C1 segment of cervical spinal cord (tissue), 14 donors: Measurements from ENCODE around the gene PSMG2.
A peak's percentile ranks its signal among the peaks of the same experiment; 100 is the strongest.

Source experiments
- DNase-seq, 14 donors: peaks; one replicate each; lab custom pipeline; 2025; lab: John Stamatoyannopoulos, UW

PSMG2 gene, protein sequence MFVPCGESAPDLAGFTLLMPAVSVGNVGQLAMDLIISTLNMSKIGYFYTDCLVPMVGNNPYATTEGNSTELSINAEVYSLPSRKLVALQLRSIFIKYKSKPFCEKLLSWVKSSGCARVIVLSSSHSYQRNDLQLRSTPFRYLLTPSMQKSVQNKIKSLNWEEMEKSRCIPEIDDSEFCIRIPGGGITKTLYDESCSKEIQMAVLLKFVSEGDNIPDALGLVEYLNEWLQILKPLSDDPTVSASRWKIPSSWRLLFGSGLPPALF

DNA sequence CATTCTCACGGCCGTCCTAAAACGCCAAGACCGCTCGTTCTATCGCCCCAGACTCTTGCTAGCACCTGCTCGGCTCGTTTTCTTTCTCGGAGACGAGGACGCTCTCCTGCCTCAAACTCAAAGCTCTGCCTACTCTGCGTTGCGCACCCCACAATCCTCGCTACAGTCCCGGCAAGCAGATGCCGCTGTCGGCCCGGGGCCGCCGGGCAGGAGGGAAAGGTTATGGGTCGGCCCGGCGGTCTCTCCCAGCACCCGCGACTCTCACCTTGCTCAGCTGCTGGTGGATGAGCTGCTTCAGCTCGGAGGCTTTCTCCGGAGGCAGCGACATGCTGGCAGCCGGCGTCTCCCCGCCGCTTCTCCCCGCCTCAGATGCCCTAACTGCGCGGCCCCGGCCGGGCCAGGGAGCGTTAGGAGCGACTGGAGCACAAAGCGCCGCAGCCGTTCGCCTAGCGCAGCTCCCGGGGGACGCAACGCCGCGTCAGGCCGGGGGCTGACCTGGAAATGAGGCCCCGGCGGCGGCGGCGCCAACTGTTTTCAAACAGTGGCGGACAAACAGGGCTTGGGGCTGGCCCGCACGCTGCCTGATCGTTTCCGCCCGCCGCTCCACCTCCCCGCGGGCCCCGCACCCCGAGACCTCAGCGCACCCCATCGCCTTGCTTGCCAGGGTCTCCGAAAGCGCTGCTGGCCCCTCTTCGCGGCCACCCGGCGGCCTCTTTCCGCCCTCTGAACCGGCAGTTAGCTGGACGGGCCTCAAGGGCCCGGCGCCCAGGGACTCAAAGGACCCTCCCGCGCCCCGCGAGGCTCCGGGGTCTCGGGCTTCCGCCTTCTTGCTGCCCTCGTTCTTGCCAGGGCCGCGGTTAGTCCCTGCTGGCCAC, at the start of gene PSMG2, which contains the start of gene CEP76:
TSS of gene PSMG2 (plus strand) at position 822 of the 875 bp plus-strand sequence. CDS start 66 bp downstream, outside the sequence.
TSS of gene CEP76 (minus strand) at position 503 of the 875 bp plus-strand sequence. CDS start at position 328, 175 bp downstream.
- DNase-seq = peak; percentile 13 to 97 (median 88)

- no peak for DNase-seq
Measured at GRCh38 chr18:12654971-12655370, 47.9 kb upstream of the PSMG2 start.

- DNase-seq = no peak
Measured at GRCh38 chr18:12656605-12656937, 46.3 kb upstream of the PSMG2 start.

DNA sequence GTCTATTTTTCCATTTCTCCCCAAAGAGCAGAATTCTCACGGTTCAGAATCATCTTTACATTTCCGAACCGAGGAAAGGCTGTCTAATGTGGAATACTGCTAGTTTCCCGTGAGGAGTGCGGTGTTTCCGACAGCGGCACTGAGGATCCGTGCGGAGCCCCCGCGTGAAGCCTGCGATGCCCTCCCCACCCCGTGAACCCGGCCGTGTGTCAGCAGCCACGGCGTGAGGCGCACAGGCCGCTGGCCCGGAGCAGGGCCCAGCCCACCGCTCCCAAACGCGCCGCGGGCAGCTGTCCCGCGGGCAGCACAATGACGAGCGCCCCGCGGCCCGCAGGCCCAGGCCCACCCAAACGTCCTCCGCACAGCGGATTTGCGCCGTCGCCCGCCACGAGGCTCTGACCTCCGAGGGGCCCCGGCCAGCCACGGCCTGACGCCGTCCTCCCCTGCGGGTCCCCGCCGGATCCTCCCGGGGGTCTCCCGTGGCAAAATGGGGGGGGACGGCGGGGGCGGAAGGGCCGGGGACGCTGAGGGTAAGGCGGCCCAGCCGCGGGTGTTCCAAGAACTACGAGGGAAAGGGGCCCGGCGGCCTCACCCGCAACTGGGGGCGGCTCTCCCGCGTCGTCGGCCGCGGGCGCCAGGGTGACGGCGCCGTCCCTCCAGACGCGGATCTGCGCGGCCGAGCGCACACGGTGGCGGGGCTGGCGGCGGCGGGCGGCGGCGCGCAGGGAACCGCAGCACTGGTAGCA, 45.7 kb upstream of the PSMG2 start:
- DNase-seq = peak in 9 of 14 donors; percentile 18 to 72 (median 40)

GRCh38 chr18:12657684-12658425, 45.0 kb upstream of the PSMG2 start, which contains the start of gene SPIRE1:
SPIRE1 (minus strand) TSS chr18:12658107; CDS start chr18:12657866, 241 bp downstream.
- peak in 13 of 14 donors; percentile 37 to 82 (median 69) for DNase-seq

- peak in 12 of 14 donors; percentile 29 to 77 (median 53) for DNase-seq
Measured at GRCh38 chr18:12658426-12659138, 44.3 kb upstream of the PSMG2 start.

- peak in 4 of 14 donors; percentile 1 to 29 (median 14) for DNase-seq
Measured at GRCh38 chr18:12659904-12660605, 42.8 kb upstream of the PSMG2 start.

- DNase-seq = no peak
Measured at GRCh38 chr18:12668041-12668440, 34.8 kb upstream of the PSMG2 start.

DNA sequence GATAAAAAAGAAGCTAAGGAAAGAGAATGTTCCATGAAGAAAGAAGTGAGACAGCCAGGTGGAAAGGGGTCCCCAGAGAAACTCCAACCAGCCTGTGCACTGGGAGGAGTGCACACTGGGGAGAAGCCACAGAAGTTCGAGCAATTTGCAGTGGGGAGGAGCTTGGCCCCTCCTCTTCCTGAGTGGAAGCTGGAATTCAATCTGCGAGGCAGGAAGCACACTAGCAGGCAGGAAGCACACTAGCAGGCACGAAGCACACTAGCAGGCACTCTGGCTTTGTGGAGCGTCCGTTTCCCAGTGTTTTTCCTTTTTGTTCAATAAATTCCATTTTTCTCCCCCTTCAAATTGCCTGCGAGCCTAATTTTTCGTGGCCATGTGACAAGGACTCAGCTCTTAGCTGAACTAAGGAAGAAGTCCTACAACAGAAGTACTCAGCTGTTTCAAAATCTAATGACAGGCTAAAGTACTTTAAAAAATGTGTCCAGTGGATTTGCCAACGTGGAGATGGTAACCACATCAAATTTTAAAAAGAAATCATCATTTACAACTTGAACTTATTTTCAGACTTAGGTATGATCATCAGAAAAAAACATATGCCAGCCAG, 23.6 kb upstream of the PSMG2 start:
- peak in 3 of 14 donors; percentile 3 to 35 (median 9) for DNase-seq

GRCh38 chr18:12686100-12686499, 16.7 kb upstream of the PSMG2 start:
- no peak for DNase-seq

DNA sequence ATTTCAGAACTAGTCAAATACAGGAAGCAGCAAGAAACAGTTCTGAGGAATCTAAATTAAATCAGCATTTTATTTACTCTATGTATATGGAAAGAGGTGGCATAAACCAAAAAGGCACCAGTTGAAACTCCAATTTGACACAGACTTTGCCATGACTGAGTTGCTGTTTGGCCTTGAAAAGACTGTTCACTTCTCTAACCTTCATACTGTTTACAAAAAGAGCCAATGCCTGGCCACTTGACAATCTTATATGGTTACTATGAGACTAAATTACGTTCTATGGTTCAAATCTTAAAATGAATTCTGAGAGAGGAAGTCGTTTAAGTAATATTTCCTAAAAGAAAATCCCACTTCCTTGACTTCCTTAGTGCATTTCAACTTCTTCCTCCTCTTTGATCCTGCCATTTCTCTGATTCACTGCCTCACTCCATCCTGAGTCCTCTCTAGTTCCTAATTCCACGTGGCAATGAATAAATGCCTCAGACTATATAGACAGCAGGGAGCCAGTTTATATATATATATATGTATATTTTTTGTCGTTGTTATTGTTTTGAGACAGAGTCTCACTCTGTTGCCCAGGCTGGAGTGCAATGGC, 13.5 kb upstream of the PSMG2 start:
- DNase-seq = no peak

DNA sequence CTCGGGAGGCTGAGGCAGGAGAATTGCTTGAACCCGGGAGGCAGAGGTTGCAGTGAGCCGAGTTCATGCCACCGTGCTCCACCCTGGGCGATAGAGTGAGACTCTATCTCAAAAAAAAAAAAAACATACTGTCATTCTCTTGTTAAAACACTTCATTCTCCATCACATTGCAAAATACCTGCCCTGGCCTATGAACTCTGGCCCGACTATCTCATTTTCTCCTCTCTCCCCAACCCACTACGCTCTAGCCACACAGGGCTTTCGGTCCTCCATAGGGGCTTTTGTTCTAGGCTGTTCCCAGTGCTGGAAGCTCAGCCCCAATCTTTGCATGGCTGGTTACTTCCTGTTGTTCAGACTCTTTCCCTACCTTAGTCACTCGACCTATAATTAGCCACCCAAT, 10.6 kb upstream of the PSMG2 start:
- no peak for DNase-seq

- DNase-seq = no peak
Measured at GRCh38 chr18:12694032-12694431, 8.8 kb upstream of the PSMG2 start.

GRCh38 chr18:12699747-12700146, 3.1 kb upstream of the PSMG2 start:
- DNase-seq = no peak

GRCh38 chr18:12701161-12701560, 1.7 kb upstream of the PSMG2 start:
- no peak for DNase-seq

DNA sequence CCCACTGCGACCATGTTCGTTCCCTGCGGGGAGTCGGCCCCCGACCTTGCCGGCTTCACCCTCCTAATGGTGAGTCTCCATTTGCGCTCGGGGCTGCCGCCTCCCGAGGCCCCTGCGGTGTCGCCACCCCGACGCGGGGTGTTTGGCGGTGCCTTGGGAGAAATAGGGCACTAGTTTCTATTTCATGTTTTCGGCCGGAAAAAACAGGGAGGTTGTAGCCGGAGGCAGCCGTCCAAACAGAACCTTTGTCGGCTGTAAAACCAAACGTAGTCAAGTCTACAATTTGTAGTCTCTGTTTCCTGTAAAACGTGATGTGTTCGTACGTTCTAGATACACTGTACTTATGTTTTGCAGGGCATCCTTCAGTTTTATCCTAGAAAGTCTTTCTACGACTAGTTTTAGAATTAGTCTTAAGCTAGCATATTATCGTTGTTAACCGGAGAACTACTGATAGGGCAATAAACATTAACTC, 290 bp downstream of the PSMG2 start:
- peak in 1 of 14 donors; percentile 42 for DNase-seq

- DNase-seq = no peak
Measured at GRCh38 chr18:12703664-12704063, 822 bp downstream of the PSMG2 start.

GRCh38 chr18:12711446-12711845, 8.6 kb downstream of the PSMG2 start:
- no peak for DNase-seq
